Measurements from ENCODE around the gene SCN10A.

SCN10A gene

GRCh38 chr3:38720465-38720864, 95.6 kb downstream of the SCN10A start:
- DNase-seq (ENCODE audit: low read depth) = no peak

- DNase-seq (ENCODE audit: low read depth) = no peak
Observed at GRCh38 chr3:38717355-38718240, 98.4 kb downstream of the SCN10A start.

- no peak for DNase-seq (ENCODE audit: low read depth)
Observed at GRCh38 chr3:38713121-38713520, 102.9 kb downstream of the SCN10A start.

GRCh38 chr3:38711321-38711720, 104.7 kb downstream of the SCN10A start:
- DNase-seq (ENCODE audit: low read depth) = no peak

- no peak for DNase-seq (ENCODE audit: low read depth)
Observed at GRCh38 chr3:38707730-38708129, 108.3 kb downstream of the SCN10A start.

GRCh38 chr3:38706961-38707360, 109.1 kb downstream of the SCN10A start:
- no peak for DNase-seq (ENCODE audit: low read depth)

GRCh38 chr3:38702231-38702630, 113.8 kb downstream of the SCN10A start:
- no peak for DNase-seq (ENCODE audit: low read depth)

- no peak for DNase-seq (ENCODE audit: low read depth)
Observed at GRCh38 chr3:38698760-38699159, 117.3 kb downstream of the SCN10A start.

GRCh38 chr3:38698061-38698460, 118.0 kb downstream of the SCN10A start:
- DNase-seq (ENCODE audit: low read depth) = no peak

- DNase-seq (ENCODE audit: low read depth) = no peak
Observed at GRCh38 chr3:38696034-38696433, 120.0 kb downstream of the SCN10A start.

- no peak for DNase-seq (ENCODE audit: low read depth)
Observed at GRCh38 chr3:38690185-38690584, 125.8 kb downstream of the SCN10A start.

- DNase-seq (ENCODE audit: low read depth) = no peak
Observed at GRCh38 chr3:38689774-38690173, 126.2 kb downstream of the SCN10A start.

- no peak for DNase-seq (ENCODE audit: low read depth)
Observed at GRCh38 chr3:38689346-38689745, 126.7 kb downstream of the SCN10A start.

GRCh38 chr3:38687321-38687720, 128.7 kb downstream of the SCN10A start:
- DNase-seq (ENCODE audit: low read depth) = no peak

- no peak for DNase-seq (ENCODE audit: low read depth)
Observed at GRCh38 chr3:38684546-38684945, 131.5 kb downstream of the SCN10A start.

- no peak for DNase-seq (ENCODE audit: low read depth)
Observed at GRCh38 chr3:38669668-38670067, 146.3 kb downstream of the SCN10A start.

GRCh38 chr3:38662544-38662943, 153.5 kb downstream of the SCN10A start:
- no peak for DNase-seq (ENCODE audit: low read depth)

GRCh38 chr3:38658841-38659240, 157.2 kb downstream of the SCN10A start:
- DNase-seq (ENCODE audit: low read depth) = no peak

GRCh38 chr3:38657369-38657768, 158.6 kb downstream of the SCN10A start:
- DNase-seq (ENCODE audit: low read depth) = no peak

- DNase-seq (ENCODE audit: low read depth) = no peak
Observed at GRCh38 chr3:38655708-38656300, 160.2 kb downstream of the SCN10A start.

GRCh38 chr3:38653685-38654537, 162.1 kb downstream of the SCN10A start:
- no peak for DNase-seq (ENCODE audit: low read depth)

GRCh38 chr3:38652934-38653333, 163.1 kb downstream of the SCN10A start:
- no peak for DNase-seq (ENCODE audit: low read depth)

All from activated T-cell treated with anti-CD3 and anti-CD28 coated beads for 48 hours (primary cell).